Loucy (cell line): ENCODE measurements around the gene ASCC2.

ENCODE experiments used
- H2AFZ ChIP-seq: fragments of 200-600 bp; sonication (generic); 2 replicates; pipeline ENCODE4 v1.6.0; 2016; ENCODE audit warnings: antibody characterized with exemption, mild to moderate bottlenecking, low read length, moderate library complexity
- H3F3A ChIP-seq: fragments of 200-600 bp; 2 replicates; pipeline ENCODE4 v1.6.0; 2016; ENCODE audit warnings: antibody characterized with exemption, low read depth, mild to moderate bottlenecking
- H3K27me3 ChIP-seq: fragments of 200-600 bp; sonication (generic); 2 replicates; pipeline ENCODE4 v1.6.1; 2014; ENCODE audit warnings: low read length, mild to moderate bottlenecking; ENCODE audit not compliant: insufficient read depth, poor library complexity, severe bottlenecking
- H3K36me3 ChIP-seq: fragments of 200-600 bp; sonication (generic); 2 replicates; pipeline ENCODE4 v1.6.1; 2016; ENCODE audit warnings: low read length; ENCODE audit not compliant: insufficient read depth
- H3K4me1 ChIP-seq: fragments of 200-600 bp; sonication (generic); 2 replicates; pipeline ENCODE4 v1.5.1; 2014; ENCODE audit warnings: low read length, mild to moderate bottlenecking; ENCODE audit not compliant: insufficient read depth, poor library complexity, severe bottlenecking
- H3K4me2 ChIP-seq: fragments of 200-600 bp; sonication (generic); 2 replicates; pipeline ENCODE4 v1.6.0; 2014; ENCODE audit warnings: antibody characterized with exemption, low read length, low read depth, mild to moderate bottlenecking; ENCODE audit not compliant: poor library complexity, severe bottlenecking
- H3K4me3 ChIP-seq: fragments of 200-600 bp; sonication (generic); 2 replicates; pipeline ENCODE4 v1.5.1; 2014; ENCODE audit warnings: low read length, mild to moderate bottlenecking, mixed read lengths; ENCODE audit not compliant: poor library complexity, severe bottlenecking
- H3K79me2 ChIP-seq: fragments of 200-600 bp; sonication (generic); 2 replicates; pipeline ENCODE4 v1.6.1; 2014; ENCODE audit warnings: low read length; ENCODE audit not compliant: insufficient read depth
- H3K9ac ChIP-seq: fragments of 200-600 bp; sonication (generic); 2 replicates; pipeline ENCODE4 v1.6.0; 2014; ENCODE audit warnings: mild to moderate bottlenecking, low read depth, low read length, moderate library complexity; ENCODE audit not compliant: poor library complexity, severe bottlenecking
- H3K9me2 ChIP-seq: fragments of 200-600 bp; sonication (generic); replicated peaks from 2 replicates; pipeline ENCODE4 v1.6.1; 2016; ENCODE audit warnings: low read depth, low read length, mixed read lengths
- H3K9me3 ChIP-seq: fragments of 200-600 bp; sonication (generic); 2 replicates; pipeline ENCODE4 v1.6.1; 2014; ENCODE audit warnings: mild to moderate bottlenecking, antibody characterized with exemption, low read length, low read depth; ENCODE audit not compliant: insufficient read depth
- H4K20me1 ChIP-seq: fragments of 200-600 bp; sonication (generic); 2 replicates; pipeline ENCODE4 v1.6.0; 2014; ENCODE audit warnings: antibody characterized with exemption, low read length, mild to moderate bottlenecking; ENCODE audit not compliant: insufficient read depth, poor library complexity, severe bottlenecking
- CTCF ChIP-seq: fragments of 200-600 bp; sonication (generic); conservative IDR thresholded peaks from 2 replicates; pipeline ENCODE4 v1.5.1; 2014; ENCODE audit warnings: mild to moderate bottlenecking, antibody characterized with exemption, low read length
- EZH2phosphoT487 ChIP-seq: fragments of 200-600 bp; IDR thresholded peaks from 2 replicates; pipeline ENCODE4 v1.6.1; 2018; ENCODE audit warnings: antibody characterized with exemption, mild to moderate bottlenecking, moderate library complexity, borderline replicate concordance

Gene ASCC2

GRCh38 chr22:29824677-29825076 is 13.4 kb downstream of the ASCC2 start:
- no peak overlapping the region for H3K4me2 ChIP-seq
- H3K9ac ChIP-seq = no peak overlapping the region

GRCh38 chr22:29821291-29822016 is 16.6 kb downstream of the ASCC2 start:
- Histone ChIP-seq H3F3A (no peaks in the 10 kb centered on the region), H3K4me1 (no peaks in the 10 kb centered on the region), H3K27me3 (no peaks in the 10 kb centered on the region), H4K20me1 (no peaks in the 10 kb centered on the region), H3K9me2 (no peaks in the 10 kb centered on the region), H3K4me3 (no peak overlapping the region), H3K4me2 (no peak overlapping the region), H3K36me3 (peaks cover 33% of the 10 kb centered on the region; the same call in 1 of the 2 replicates), H3K9me3 (no peaks in the 10 kb centered on the region), H2AFZ (no peak overlapping the region), H3K79me2 (no peaks in the 10 kb centered on the region), H3K9ac (no peak overlapping the region)
- TF ChIP-seq CTCF (no peak), EZH2phosphoT487 (no peak)

More at GRCh38 chr22:29824677-29825076, 13.4 kb downstream of the ASCC2 start:
- Histone ChIP-seq H3K9me2 (no peaks in the 10 kb centered on the region), H2AFZ (no peak overlapping the region), H3K79me2 (no peaks in the 10 kb centered on the region), H3K9me3 (no peaks in the 10 kb centered on the region), H3K36me3 (peaks cover 35% of the 10 kb centered on the region; the same call in 1 of the 2 replicates), H3F3A (no peaks in the 10 kb centered on the region), H3K4me1 (no peaks in the 10 kb centered on the region), H4K20me1 (no peaks in the 10 kb centered on the region), H3K4me3 (no peak overlapping the region), H3K27me3 (no peaks in the 10 kb centered on the region)
- TF ChIP-seq CTCF (no peak), EZH2phosphoT487 (no peak)

GRCh38 chr22:29820961-29821290 is 17.1 kb downstream of the ASCC2 start:
- Histone ChIP-seq H3K36me3 (peaks cover 33% of the 10 kb centered on the region; the same call in 1 of the 2 replicates), H3K9me2 (no peaks in the 10 kb centered on the region), H3K4me3 (no peak overlapping the region), H3K9ac (no peak overlapping the region), H3K27me3 (no peaks in the 10 kb centered on the region), H3K79me2 (no peaks in the 10 kb centered on the region), H4K20me1 (no peaks in the 10 kb centered on the region), H3F3A (no peaks in the 10 kb centered on the region), H3K9me3 (no peaks in the 10 kb centered on the region), H2AFZ (no peak overlapping the region), H3K4me2 (no peak overlapping the region), H3K4me1 (no peaks in the 10 kb centered on the region)
- TF ChIP-seq CTCF (no peak), EZH2phosphoT487 (no peak)
